Stimulated activated naive CD8-positive, alpha-beta T cell treated with anti-CD3 and anti-CD28 coated beads, Interleukin-15, Interleukin-2, amounts not matched to agents 100 ng/mL and 50 ng/mL, for 24 hours (primary cell): Measurements from ENCODE around the gene GPR180.

Experiments
- H3K27ac Mint-ChIP-seq: one replicate; pipeline ENCODE4 v1.8.0; 2021; ENCODE audit warnings: mild to moderate bottlenecking, mixed read lengths
- H3K27me3 Mint-ChIP-seq: one replicate; pipeline ENCODE4 v1.8.0; 2021; ENCODE audit warnings: mixed read lengths
- H3K36me3 Mint-ChIP-seq: one replicate; pipeline ENCODE4 v1.8.0; 2021; ENCODE audit warnings: low read depth, mixed read lengths
- H3K4me1 Mint-ChIP-seq: one replicate; pipeline ENCODE4 v1.8.0; 2021; ENCODE audit warnings: low read depth, mixed read lengths
- H3K4me3 Mint-ChIP-seq: one replicate; pipeline ENCODE4 v1.8.0; 2021; ENCODE audit warnings: mild to moderate bottlenecking, mixed read lengths
- H3K9me3 Mint-ChIP-seq: one replicate; pipeline ENCODE4 v1.8.0; 2021; ENCODE audit warnings: mixed read lengths

GPR180 gene

GRCh38 chr13:94585543-94586101, 16.0 kb upstream of the GPR180 start:
- Mint-ChIP-seq H3K27ac (no peak overlapping the region), H3K9me3 (no peaks in the 10 kb centered on the region), H3K27me3 (no peaks in the 10 kb centered on the region), H3K4me3 (no peak overlapping the region), H3K4me1 (peaks cover 25% of the 10 kb centered on the region), H3K36me3 (peaks cover 74% of the 10 kb centered on the region)

- H3K4me1 Mint-ChIP-seq: peaks cover 29% of the 10 kb centered on the region
- H3K27me3 Mint-ChIP-seq: no peaks in the 10 kb centered on the region
- no peak overlapping the region for H3K4me3 Mint-ChIP-seq
- H3K27ac Mint-ChIP-seq: no peak overlapping the region
- H3K9me3 Mint-ChIP-seq: no peaks in the 10 kb centered on the region
- peaks cover 73% of the 10 kb centered on the region for H3K36me3 Mint-ChIP-seq
Observed at GRCh38 chr13:94586371-94586770, 15.3 kb upstream of the GPR180 start.

GRCh38 chr13:94588541-94588940, 13.1 kb upstream of the GPR180 start:
- Mint-ChIP-seq H3K27ac (no peak overlapping the region), H3K4me3 (no peak overlapping the region), H3K9me3 (no peaks in the 10 kb centered on the region), H3K36me3 (peaks cover 63% of the 10 kb centered on the region), H3K4me1 (peaks cover 37% of the 10 kb centered on the region), H3K27me3 (no peaks in the 10 kb centered on the region)

GRCh38 chr13:94590744-94591143, 10.9 kb upstream of the GPR180 start:
- no peak overlapping the region for H3K27ac Mint-ChIP-seq
- peaks cover 56% of the 10 kb centered on the region for H3K4me1 Mint-ChIP-seq
- H3K4me3 Mint-ChIP-seq: no peak overlapping the region
- H3K27me3 Mint-ChIP-seq: no peaks in the 10 kb centered on the region
- H3K9me3 Mint-ChIP-seq: no peaks in the 10 kb centered on the region
- peaks cover 60% of the 10 kb centered on the region for H3K36me3 Mint-ChIP-seq

- H3K36me3 Mint-ChIP-seq: peaks cover 34% of the 10 kb centered on the region
- peak overlapping the region; percentile 97 for H3K4me3 Mint-ChIP-seq
- peaks cover 43% of the 10 kb centered on the region for H3K4me1 Mint-ChIP-seq
- H3K27me3 Mint-ChIP-seq: no peaks in the 10 kb centered on the region
- no peaks in the 10 kb centered on the region for H3K9me3 Mint-ChIP-seq
- peak overlapping the region; percentile 97 for H3K27ac Mint-ChIP-seq
Observed at GRCh38 chr13:94595001-94595949, 6.4 kb upstream of the GPR180 start.

- peaks cover 6% of the 10 kb centered on the region for H3K9me3 Mint-ChIP-seq
- H3K4me3 Mint-ChIP-seq: peak within 1 kb of the TSS; percentile 97
- peaks cover 31% of the 10 kb centered on the region for H3K36me3 Mint-ChIP-seq
- no peaks in the 10 kb centered on the region for H3K27me3 Mint-ChIP-seq
- peak within 1 kb of the TSS; percentile 97 for H3K27ac Mint-ChIP-seq
- H3K4me1 Mint-ChIP-seq: peaks cover 41% of the 10 kb centered on the region
Observed at GRCh38 chr13:94595950-94596574, 5.6 kb upstream of the GPR180 start, which contains the start of gene TGDS. TGDS (minus strand) TSS chr13:94596152; CDS start chr13:94596136, 16 bp downstream.

- H3K27me3 Mint-ChIP-seq: no peaks in the 10 kb centered on the region
- peaks cover 46% of the 10 kb centered on the region for H3K4me1 Mint-ChIP-seq
- H3K27ac Mint-ChIP-seq: peak overlapping the region; percentile 97
- H3K36me3 Mint-ChIP-seq: peaks cover 28% of the 10 kb centered on the region
- H3K4me3 Mint-ChIP-seq: peak overlapping the region; percentile 97
- peaks cover 6% of the 10 kb centered on the region for H3K9me3 Mint-ChIP-seq
Observed at GRCh38 chr13:94596575-94596971, 5.1 kb upstream of the GPR180 start.

GRCh38 chr13:94598281-94598680, 3.4 kb upstream of the GPR180 start:
- Mint-ChIP-seq H3K27ac (no peak overlapping the region), H3K9me3 (peaks cover 6% of the 10 kb centered on the region), H3K4me3 (no peak overlapping the region), H3K27me3 (no peaks in the 10 kb centered on the region), H3K36me3 (peaks cover 20% of the 10 kb centered on the region), H3K4me1 (peaks cover 46% of the 10 kb centered on the region)

- H3K36me3 Mint-ChIP-seq: peaks cover 14% of the 10 kb centered on the region
- H3K27ac Mint-ChIP-seq: no peak overlapping the region
- H3K27me3 Mint-ChIP-seq: no peaks in the 10 kb centered on the region
- peaks cover 6% of the 10 kb centered on the region for H3K9me3 Mint-ChIP-seq
- no peak overlapping the region for H3K4me3 Mint-ChIP-seq
- H3K4me1 Mint-ChIP-seq: peaks cover 33% of the 10 kb centered on the region
Observed at GRCh38 chr13:94599877-94600276, 1.8 kb upstream of the GPR180 start.

GRCh38 chr13:94602467-94602866, 810 bp downstream of the GPR180 start:
- Mint-ChIP-seq H3K4me1 (peaks cover 40% of the 10 kb centered on the region), H3K36me3 (peaks cover 22% of the 10 kb centered on the region), H3K9me3 (peaks cover 6% of the 10 kb centered on the region), H3K27me3 (no peaks in the 10 kb centered on the region), H3K4me3 (peak overlapping the region; percentile 88), H3K27ac (peak overlapping the region; percentile 73)

GRCh38 chr13:94607056-94607455, 5.4 kb downstream of the GPR180 start:
- Mint-ChIP-seq H3K4me1 (peaks cover 29% of the 10 kb centered on the region), H3K9me3 (no peaks in the 10 kb centered on the region), H3K27ac (no peak overlapping the region)

GRCh38 chr13:94607939-94608338, 6.3 kb downstream of the GPR180 start:
- H3K4me1 Mint-ChIP-seq: peaks cover 25% of the 10 kb centered on the region
- H3K27me3 Mint-ChIP-seq: no peaks in the 10 kb centered on the region
- no peak overlapping the region for H3K4me3 Mint-ChIP-seq
- peaks cover 35% of the 10 kb centered on the region for H3K36me3 Mint-ChIP-seq
- no peak overlapping the region for H3K27ac Mint-ChIP-seq
- H3K9me3 Mint-ChIP-seq: no peaks in the 10 kb centered on the region

More at GRCh38 chr13:94607056-94607455, 5.4 kb downstream of the GPR180 start:
- H3K36me3 Mint-ChIP-seq: peaks cover 27% of the 10 kb centered on the region
- H3K27me3 Mint-ChIP-seq: no peaks in the 10 kb centered on the region
- no peak overlapping the region for H3K4me3 Mint-ChIP-seq

- H3K4me3 Mint-ChIP-seq: no peak overlapping the region
- peaks cover 40% of the 10 kb centered on the region for H3K36me3 Mint-ChIP-seq
- H3K4me1 Mint-ChIP-seq: peaks cover 21% of the 10 kb centered on the region
- H3K27me3 Mint-ChIP-seq: no peaks in the 10 kb centered on the region
- no peak overlapping the region for H3K27ac Mint-ChIP-seq
- H3K9me3 Mint-ChIP-seq: no peaks in the 10 kb centered on the region
Observed at GRCh38 chr13:94608586-94608985, 6.9 kb downstream of the GPR180 start.

GRCh38 chr13:94609196-94609595, 7.5 kb downstream of the GPR180 start:
- Mint-ChIP-seq H3K27ac (no peak overlapping the region), H3K4me1 (peaks cover 21% of the 10 kb centered on the region), H3K36me3 (peaks cover 43% of the 10 kb centered on the region), H3K4me3 (no peak overlapping the region), H3K27me3 (no peaks in the 10 kb centered on the region), H3K9me3 (no peaks in the 10 kb centered on the region)

GRCh38 chr13:94610475-94610874, 8.8 kb downstream of the GPR180 start:
- H3K27me3 Mint-ChIP-seq: no peaks in the 10 kb centered on the region
- H3K4me3 Mint-ChIP-seq: no peak overlapping the region
- H3K27ac Mint-ChIP-seq: no peak overlapping the region
- peaks cover 20% of the 10 kb centered on the region for H3K4me1 Mint-ChIP-seq
- H3K9me3 Mint-ChIP-seq: no peaks in the 10 kb centered on the region
- H3K36me3 Mint-ChIP-seq: peaks cover 46% of the 10 kb centered on the region
